Endothelial cell of umbilical vein (primary cell): ENCODE measurements around the gene FKBP6.
"Not testable (repeated sequence)": the region's sequence is repeated elsewhere in the genome, so short reads cannot be mapped to it uniquely, and the experiment has no call there.

Source experiments
- JUN ChIP-seq: IDR thresholded peaks from 2 replicates; pipeline ENCODE4 v1.6.1; 2011; ENCODE audit warnings: borderline replicate concordance, low read depth; ENCODE audit not compliant: insufficient read length, insufficient read depth
- POLR2A ChIP-seq: IDR thresholded peaks from 2 replicates; pipeline ENCODE4 v1.6.1; 2012; ENCODE audit warnings: low read depth, mild to moderate bottlenecking, control low read depth, low read length
- TF ChIP-seq, protein P1 (sequence below), 2 donors: IDR thresholded peaks; 1 replicate in 1 of 2; 2 replicates in 1 of 2; pipeline ENCODE4 v1.5.1; 2011; ENCODE audit warnings: low read length in 2 of 2, mild to moderate bottlenecking in 2 of 2, moderate library complexity in 2 of 2, control low read depth in 1 of 2, inconsistent platforms in 1 of 2, low read depth in 1 of 2; ENCODE audit not compliant: insufficient read depth in 1 of 2; ENCODE audit errors: extremely low read depth in 1 of 2

DNA sequence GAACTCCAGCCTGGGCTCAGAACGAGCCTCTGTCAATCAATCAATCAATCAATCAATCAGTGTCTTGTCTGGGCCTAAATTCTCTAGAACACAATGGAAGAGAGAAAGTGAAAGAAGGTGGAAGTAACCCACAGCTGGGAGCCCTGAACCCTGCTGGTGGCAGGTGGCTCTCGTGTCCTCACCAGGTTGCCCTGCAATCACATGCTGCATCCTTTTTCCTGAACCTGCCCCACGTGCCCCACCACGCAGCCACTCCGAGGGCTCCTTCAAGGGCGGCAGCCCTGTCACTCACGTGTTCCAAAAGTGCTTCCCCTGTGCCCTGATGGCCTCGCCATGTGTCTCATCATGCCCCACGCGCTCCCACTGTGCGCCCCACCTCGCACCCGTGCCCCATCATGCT, 512 bp upstream of the FKBP6 start:
- TF ChIP-seq, protein P1, sequence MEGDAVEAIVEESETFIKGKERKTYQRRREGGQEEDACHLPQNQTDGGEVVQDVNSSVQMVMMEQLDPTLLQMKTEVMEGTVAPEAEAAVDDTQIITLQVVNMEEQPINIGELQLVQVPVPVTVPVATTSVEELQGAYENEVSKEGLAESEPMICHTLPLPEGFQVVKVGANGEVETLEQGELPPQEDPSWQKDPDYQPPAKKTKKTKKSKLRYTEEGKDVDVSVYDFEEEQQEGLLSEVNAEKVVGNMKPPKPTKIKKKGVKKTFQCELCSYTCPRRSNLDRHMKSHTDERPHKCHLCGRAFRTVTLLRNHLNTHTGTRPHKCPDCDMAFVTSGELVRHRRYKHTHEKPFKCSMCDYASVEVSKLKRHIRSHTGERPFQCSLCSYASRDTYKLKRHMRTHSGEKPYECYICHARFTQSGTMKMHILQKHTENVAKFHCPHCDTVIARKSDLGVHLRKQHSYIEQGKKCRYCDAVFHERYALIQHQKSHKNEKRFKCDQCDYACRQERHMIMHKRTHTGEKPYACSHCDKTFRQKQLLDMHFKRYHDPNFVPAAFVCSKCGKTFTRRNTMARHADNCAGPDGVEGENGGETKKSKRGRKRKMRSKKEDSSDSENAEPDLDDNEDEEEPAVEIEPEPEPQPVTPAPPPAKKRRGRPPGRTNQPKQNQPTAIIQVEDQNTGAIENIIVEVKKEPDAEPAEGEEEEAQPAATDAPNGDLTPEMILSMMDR (IDR thresholded peaks at IDR 0.05; ENCODE audit: extremely low read depth in 1 of 2, insufficient read depth in 1 of 2, low read depth in 1 of 2, low read length in 2 of 2) = not testable (repeated sequence)
- TF ChIP-seq POLR2A, JUN: not testable (repeated sequence)
